Activated T-helper 2 cell treated with anti-CD3 and anti-CD28 coated beads, Interferon-gamma antibody, Interleukin-2, Interleukin-4, amounts not matched to agents 10 μg/mL and 5 μg/mL and 100 μg/mL, durations not matched to agents 14 hours and 24 hours and 36 hours (primary cell): ENCODE measurements around the gene LRRC43. TPM values are rescaled to one million over a fixed set of nuclear protein-coding genes. Genes with fewer than 3 reads are reported as not detected.
"Not testable (repeated sequence)": the region's sequence is repeated elsewhere in the genome, so short reads cannot be mapped to it uniquely, and the experiment has no call there.

Experiments used
- DNase-seq: peaks from one replicate; pipeline ENCODE4 v3.0.0; 2021; ENCODE audit warnings: low spot score
- H3K27ac Mint-ChIP-seq: one replicate; pipeline ENCODE4 v1.8.0; 2021; ENCODE audit warnings: mixed read lengths
- H3K27me3 Mint-ChIP-seq: one replicate; pipeline ENCODE4 v1.8.0; 2021; ENCODE audit warnings: low read depth, mixed read lengths
- H3K36me3 Mint-ChIP-seq: one replicate; pipeline ENCODE4 v1.8.0; 2021; ENCODE audit warnings: low read depth, mixed read lengths
- H3K4me1 Mint-ChIP-seq: one replicate; pipeline ENCODE4 v1.8.0; 2021; ENCODE audit warnings: low read depth, mixed read lengths
- H3K4me3 Mint-ChIP-seq: one replicate; pipeline ENCODE4 v1.8.0; 2021; ENCODE audit warnings: low read depth, mild to moderate bottlenecking, moderate library complexity, mixed read lengths
- H3K9me3 Mint-ChIP-seq: one replicate; pipeline ENCODE4 v1.8.0; 2021; ENCODE audit warnings: mixed read lengths
- intact Hi-C: fragments of 100-400 bp; cut with micrococcal nuclease; formaldehyde crosslinking; loops from one replicate; pipeline ENCODE4 v1.15.1; 2023
- total RNA-seq: library from RNA; stranded (reverse); gene quantifications from 2 replicates; pipeline ENCODE4 v1.2.3, GENCODE V29; 2022

The LRRC43 gene
- total RNA-seq, 1 donor from 2014 or later: 1.0 TPM

DNA sequence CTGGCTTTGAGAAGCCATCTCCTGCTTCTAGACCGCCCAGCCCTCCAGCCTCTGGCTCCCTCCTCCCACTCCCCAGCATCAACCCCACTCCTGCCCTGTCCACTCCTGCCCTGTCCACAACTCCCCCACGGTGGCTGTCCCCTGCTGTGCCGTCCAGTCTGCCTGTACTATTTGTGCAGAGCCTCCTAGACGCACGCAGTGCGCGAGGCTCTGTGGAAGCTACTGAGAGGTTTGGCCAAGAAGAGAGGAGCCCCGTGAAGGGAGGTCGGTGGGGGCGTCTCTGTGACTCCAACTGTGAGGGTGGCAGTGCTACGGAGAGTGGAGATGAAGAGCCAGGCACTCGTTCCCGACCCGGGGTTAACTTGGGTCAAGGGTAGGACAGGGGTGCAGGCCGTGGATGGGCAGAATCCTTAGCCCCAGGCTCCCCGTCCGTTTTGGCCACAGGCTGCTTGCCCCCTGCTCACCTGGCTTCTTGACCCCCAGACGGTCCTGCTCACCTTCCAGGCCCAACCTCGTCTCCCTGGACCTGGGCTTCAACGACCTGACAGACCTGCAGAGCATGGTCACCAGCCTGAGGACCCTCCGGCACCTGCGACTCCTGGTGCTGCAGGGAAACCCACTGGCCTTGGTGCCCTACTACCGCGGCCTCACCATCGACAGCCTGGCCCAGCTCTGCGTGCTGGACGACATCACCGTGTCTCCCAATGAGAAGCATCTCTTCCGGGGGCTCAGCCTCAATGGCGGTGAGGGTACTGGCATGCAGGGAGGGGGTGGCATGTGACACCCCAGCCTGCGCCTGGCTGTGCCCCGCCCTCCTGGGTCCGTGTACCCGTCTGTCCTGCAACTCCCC lies 6.9 kb downstream of the LRRC43 start:
- DNase-seq: no peak
- H3K36me3 Mint-ChIP-seq: no peaks in the 10 kb centered on the region
- H3K4me3 Mint-ChIP-seq: no peak overlapping the region
- H3K27ac Mint-ChIP-seq: no peak overlapping the region
- H3K9me3 Mint-ChIP-seq: no peaks in the 10 kb centered on the region
- intact Hi-C loops: no loop called here
- H3K27me3 Mint-ChIP-seq: no peaks in the 10 kb centered on the region
- H3K4me1 Mint-ChIP-seq: no peaks in the 10 kb centered on the region

DNA sequence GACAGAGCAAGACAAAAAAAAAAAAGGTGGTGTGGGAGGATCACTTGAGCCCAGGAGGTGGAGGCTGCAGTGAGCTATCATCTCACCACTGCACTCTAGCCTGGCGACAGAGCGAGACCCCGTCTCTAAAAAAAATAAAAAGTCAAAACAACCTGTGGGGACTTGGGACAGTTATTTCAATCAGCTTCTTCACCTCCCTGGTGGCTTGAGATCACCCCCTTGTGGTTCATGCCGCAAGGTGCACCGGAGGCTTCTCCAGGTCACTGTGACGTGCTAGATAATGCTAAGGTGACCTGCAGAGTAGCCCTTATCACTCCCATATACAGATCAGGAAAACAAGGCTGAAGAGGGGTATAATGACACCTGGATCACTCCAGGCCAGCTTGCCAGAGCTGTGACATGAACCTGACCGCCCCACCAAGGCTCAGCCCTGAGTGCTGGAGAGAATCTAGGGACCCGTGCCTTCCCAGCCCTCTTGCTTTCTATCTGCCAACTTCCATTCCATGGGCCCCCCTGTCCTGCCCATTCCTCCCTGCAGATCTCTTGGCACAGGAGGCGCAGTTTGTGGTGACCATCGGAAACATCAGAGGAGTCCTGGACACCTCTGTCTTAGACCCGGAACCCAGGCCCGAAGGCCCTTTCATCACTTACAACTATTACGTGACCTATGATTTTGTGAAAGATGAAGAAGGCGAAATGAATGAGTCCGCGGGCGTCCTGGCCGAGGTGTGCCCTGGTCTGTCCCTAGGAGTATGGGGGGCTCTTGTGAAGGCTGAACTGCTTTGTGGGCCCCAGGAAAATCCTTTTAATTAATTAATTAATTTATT lies 8.1 kb downstream of the LRRC43 start:
- Mint-ChIP-seq H3K9me3 (no peaks in the 10 kb centered on the region), H3K27ac (no peak overlapping the region), H3K4me1 (no peaks in the 10 kb centered on the region), H3K4me3 (no peak overlapping the region), H3K36me3 (no peaks in the 10 kb centered on the region), H3K27me3 (peaks cover 4% of the 10 kb centered on the region)
- peak; percentile 60 for DNase-seq
- intact Hi-C loops: loop anchor here (1.0 kb wide), 3 partner anchors 31 to 137 kb away; no protein-coding TSS in a partner anchor

DNA sequence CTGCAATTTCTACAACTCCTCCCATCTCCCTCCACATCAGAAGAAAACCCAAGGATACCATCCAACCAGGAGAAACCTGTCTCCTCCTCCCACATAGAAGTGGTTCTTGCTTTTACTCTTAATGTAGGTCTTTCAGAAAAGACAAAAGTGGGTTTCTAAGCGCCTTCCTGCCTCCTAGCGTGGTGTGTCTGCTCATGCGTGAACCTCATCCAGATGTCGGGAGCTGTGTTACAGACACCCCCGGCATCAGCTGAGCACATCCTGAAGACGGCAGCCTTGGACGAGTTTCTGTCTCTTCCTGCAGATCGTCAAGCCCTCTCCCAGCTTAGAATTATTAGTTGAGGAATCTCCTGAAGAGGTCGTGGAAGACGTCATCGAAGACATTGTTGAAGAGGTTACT lies 9.5 kb downstream of the LRRC43 start:
- Mint-ChIP-seq H3K27ac (no peak overlapping the region), H3K4me1 (peaks cover 2% of the 10 kb centered on the region), H3K27me3 (peaks cover 5% of the 10 kb centered on the region), H3K9me3 (no peaks in the 10 kb centered on the region), H3K4me3 (no peak overlapping the region), H3K36me3 (no peaks in the 10 kb centered on the region)
- intact Hi-C loops: no loop called here
- no peak for DNase-seq

DNA sequence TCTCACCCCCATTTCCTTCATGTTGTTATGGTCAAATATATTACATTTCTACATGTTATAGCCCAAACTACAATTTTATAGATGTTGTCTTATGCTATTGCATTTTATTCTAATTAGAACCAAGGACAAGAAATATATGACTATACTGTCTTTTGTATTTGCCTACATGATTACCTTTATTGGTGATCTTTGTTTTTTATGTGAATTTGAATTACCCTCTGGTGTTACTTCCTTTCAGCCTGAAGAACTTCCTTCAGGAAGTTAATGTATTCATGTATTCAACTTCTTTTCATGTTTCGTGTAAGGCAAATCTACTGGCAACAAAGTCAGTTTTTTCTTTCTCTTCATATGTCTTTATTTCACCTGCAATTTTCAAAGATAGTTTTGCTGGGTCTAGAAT lies 11.9 kb downstream of the LRRC43 start:
- Mint-ChIP-seq H3K4me3 (no peak overlapping the region), H3K4me1 (peaks cover 6% of the 10 kb centered on the region), H3K27me3 (peaks cover 9% of the 10 kb centered on the region), H3K27ac (no peak overlapping the region), H3K9me3 (no peaks in the 10 kb centered on the region), H3K36me3 (no peaks in the 10 kb centered on the region)
- intact Hi-C loops: no loop called here
- no peak for DNase-seq

DNA sequence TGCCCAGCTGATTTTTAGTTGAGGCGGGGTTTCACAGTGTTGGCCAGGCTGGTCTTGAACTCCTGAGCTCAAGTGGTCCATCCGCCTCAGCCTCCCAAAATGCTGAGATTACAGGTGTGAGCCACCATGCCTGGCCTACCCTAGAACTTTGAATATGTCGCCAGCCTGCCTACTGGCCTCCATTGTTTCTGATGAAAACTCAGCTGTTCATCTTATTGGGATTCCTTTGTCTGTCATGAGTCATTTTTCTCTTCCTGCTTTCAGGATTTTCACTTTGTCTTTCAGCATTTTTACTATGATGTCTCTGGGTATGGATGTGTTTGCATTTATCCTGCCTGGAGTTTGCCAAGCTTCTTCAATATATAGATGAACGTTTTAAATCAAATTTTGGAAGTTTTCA lies 12.5 kb downstream of the LRRC43 start:
- intact Hi-C loops: no loop called here
- H3K4me1 Mint-ChIP-seq: peaks cover 6% of the 10 kb centered on the region
- no peak for DNase-seq
- no peak overlapping the region for H3K4me3 Mint-ChIP-seq
- H3K27ac Mint-ChIP-seq: no peak overlapping the region
- peaks cover 13% of the 10 kb centered on the region for H3K27me3 Mint-ChIP-seq
- no peaks in the 10 kb centered on the region for H3K9me3 Mint-ChIP-seq
- H3K36me3 Mint-ChIP-seq: no peaks in the 10 kb centered on the region

DNA sequence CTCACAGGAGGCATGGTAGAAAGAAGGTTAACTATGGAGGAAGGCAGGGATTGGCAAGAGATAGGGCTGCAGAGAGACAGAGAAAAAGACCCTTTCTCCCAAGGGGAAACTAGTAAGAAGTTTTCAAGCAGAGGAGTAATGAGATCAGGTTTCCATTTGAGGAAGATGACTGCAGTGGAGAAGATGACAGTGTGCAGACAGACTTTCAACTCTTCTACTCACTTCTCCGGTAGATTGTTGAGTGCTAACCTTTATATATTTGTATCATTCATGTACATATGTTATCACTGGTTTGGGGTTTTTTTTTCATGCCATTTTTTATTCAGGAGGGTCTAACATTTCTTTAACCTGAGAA lies 14.7 kb downstream of the LRRC43 start:
- Mint-ChIP-seq H3K27me3 (peaks cover 22% of the 10 kb centered on the region), H3K4me1 (peaks cover 6% of the 10 kb centered on the region), H3K9me3 (no peaks in the 10 kb centered on the region), H3K27ac (peak overlapping the region; percentile 70), H3K36me3 (no peaks in the 10 kb centered on the region), H3K4me3 (no peak overlapping the region)
- DNase-seq: no peak
- intact Hi-C loops: no loop called here

DNA sequence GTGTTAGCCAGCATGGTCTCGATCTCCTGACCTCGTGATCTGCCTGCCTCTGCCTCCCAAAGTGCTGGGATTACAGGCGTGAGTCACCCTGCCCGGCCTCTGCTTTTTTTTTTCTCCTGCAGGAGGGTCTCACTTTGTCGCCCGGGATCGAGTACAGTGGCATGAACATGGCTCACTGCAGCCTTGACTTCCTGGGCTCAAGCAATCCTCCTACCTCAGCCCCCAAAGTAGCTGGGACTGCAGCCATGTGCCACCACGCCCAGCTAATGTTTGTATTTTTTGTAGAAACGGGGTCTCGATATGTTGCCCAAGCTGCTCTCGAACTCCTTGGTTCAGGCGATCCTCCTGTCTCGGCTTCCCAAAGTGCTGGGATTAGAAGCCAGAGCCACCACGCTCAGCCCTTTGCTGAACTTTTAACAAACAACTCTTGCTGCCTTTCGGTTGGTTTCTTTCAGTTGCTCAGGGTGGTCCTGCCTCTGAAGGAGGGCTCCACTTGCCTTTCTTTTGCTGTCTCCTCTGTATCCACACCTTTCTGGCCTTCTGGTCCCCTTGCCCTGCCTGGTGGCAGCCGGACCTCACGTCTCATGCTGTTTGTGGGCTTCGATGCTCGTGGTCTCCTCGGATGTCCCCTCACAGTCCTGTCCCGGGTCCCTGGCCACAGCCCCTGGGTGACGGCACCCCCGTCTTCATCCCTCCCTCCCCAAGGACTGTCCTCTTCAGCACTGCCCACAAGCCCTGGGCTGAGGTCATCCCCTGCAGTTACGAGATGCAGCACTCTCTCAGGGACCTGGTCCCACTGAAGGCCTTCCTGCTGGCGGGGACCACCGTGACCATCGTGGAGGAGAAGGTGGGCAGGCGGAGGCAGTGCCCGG lies 16.8 kb downstream of the LRRC43 start:
- DNase-seq: no peak
- Mint-ChIP-seq H3K27ac (no peak overlapping the region), H3K36me3 (no peaks in the 10 kb centered on the region), H3K4me1 (peaks cover 10% of the 10 kb centered on the region), H3K27me3 (peaks cover 31% of the 10 kb centered on the region), H3K9me3 (no peaks in the 10 kb centered on the region), H3K4me3 (no peak overlapping the region)
- intact Hi-C loops: loop anchor here (5.0 kb wide), 1 partner anchor 32 kb away; no protein-coding TSS in a partner anchor

DNA sequence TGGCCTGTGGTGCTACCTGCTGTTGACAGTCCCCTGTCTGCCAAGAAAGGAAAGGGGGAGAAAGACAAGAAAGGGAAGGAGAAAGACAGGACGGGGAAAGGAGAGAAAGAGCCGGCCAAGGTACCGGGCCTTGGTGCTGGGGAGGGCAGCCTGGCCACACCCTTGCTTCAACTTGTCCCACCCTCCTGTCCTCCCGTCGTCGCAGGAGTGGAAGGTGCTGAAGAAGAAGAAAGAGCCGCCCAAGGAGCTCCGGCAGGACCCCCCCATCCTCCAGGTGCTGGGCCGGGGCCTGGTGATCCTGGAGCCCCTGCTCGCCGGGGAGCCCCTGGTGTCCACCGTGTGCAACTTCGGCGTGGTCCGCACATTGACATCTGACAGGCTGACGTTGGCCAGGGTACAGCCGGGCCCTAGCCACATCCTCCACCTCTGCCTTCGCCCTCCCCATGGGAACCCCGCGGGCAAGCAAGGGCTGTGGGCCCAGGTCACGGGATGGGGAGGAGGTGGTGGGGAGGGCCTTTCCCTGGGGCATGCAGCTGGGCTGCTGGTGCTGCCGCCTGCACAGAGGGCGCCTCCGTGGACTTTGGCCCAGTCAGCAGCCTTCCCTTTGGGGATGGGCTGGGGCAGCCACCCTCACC lies 17.7 kb downstream of the LRRC43 start:
- no peak for DNase-seq
- no peak overlapping the region for H3K27ac Mint-ChIP-seq
- peaks cover 34% of the 10 kb centered on the region for H3K27me3 Mint-ChIP-seq
- intact Hi-C loops: loop anchor here (5.0 kb wide), 1 partner anchor 33 kb away; no protein-coding TSS in a partner anchor
- no peaks in the 10 kb centered on the region for H3K9me3 Mint-ChIP-seq
- no peaks in the 10 kb centered on the region for H3K36me3 Mint-ChIP-seq
- H3K4me3 Mint-ChIP-seq: no peak overlapping the region
- peaks cover 12% of the 10 kb centered on the region for H3K4me1 Mint-ChIP-seq

DNA sequence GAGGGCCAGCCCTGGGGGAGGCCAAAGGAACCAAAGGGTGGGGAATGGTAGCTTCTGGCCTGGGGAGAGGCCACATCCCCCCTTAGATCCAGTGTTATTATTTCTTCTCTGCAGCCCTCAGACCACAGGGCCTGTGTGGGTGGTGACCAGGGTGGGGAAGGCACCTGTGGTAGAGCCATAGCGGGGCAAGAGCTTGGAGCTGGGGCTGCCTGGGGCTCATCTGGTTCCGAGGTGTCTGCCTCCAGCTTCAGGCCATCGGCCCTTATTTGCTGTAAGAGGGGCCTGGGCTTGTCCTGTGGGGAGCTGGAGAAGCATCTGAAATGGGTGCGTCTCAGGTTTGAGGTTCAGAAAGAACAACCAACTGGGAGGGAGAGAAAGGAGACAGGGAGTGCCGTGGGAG lies 18.5 kb downstream of the LRRC43 start:
- Mint-ChIP-seq H3K9me3 (no peaks in the 10 kb centered on the region), H3K4me3 (no peak overlapping the region), H3K36me3 (no peaks in the 10 kb centered on the region), H3K27ac (no peak overlapping the region), H3K4me1 (peaks cover 12% of the 10 kb centered on the region), H3K27me3 (peaks cover 32% of the 10 kb centered on the region)
- DNase-seq: no peak
- intact Hi-C loops: loop anchor here (5.0 kb wide), 1 partner anchor 34 kb away; no protein-coding TSS in a partner anchor

DNA sequence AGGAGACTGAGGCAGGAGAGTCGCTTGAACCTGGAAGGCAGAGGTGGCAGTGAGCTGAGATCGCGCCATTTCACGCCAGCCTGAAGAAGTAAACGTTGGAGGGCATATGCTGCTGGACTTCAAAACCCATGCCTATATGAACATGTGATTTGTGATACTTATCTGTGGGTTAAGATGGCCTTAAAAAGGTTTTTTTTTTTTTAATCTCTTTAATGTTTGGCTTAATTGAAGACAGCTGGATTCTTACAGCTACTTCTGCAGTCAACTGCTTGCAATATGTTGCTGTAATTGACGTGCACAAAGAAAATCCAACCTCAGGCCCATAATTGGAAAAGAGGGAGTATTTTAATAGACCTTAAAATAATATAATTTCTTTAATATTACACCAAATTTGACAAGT lies 19.1 kb downstream of the LRRC43 start:
- peaks cover 32% of the 10 kb centered on the region for H3K27me3 Mint-ChIP-seq

DNA sequence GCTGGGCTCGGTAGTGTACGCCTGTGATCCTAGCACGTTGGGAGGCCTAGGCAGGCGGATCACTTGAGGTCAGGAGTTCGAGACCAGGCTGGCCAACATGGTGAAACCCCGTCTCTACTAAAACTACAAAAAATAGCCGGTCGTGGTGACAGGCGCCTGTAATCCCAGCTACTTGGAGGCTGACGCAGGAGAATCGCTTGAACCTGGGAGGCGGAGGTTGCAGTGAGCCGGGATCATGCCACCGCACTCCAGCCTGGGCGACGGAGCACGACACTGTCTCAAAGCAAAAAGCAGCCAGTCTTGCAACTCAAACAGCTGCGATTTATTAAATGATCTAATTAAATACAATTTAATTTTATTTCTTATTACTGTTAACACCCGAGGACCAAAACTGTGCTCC lies 19.9 kb downstream of the LRRC43 start:
- not testable (repeated sequence) for H3K9me3 Mint-ChIP-seq, H3K36me3 Mint-ChIP-seq, H3K4me1 Mint-ChIP-seq, H3K27ac Mint-ChIP-seq, DNase-seq
- Mint-ChIP-seq H3K4me3 (peak overlapping the region; percentile 79), H3K27me3 (peaks cover 29% of the 10 kb centered on the region)
- intact Hi-C loops: loop anchor here (5.0 kb wide), 1 partner anchor 36 kb away; no protein-coding TSS in a partner anchor

More for the DNA sequence above, 19.1 kb downstream of the LRRC43 start:
- Mint-ChIP-seq H3K9me3 (no peaks in the 10 kb centered on the region), H3K27ac (no peak overlapping the region), H3K36me3 (no peaks in the 10 kb centered on the region), H3K4me3 (no peak overlapping the region), H3K4me1 (peaks cover 12% of the 10 kb centered on the region)
- intact Hi-C loops: loop anchor here (5.0 kb wide), 1 partner anchor 35 kb away; no protein-coding TSS in a partner anchor
- DNase-seq: no peak
